Kasumi-1 (cell line): Measurements from ENCODE around the gene COX7A2.

Experiments
- DNase-seq, 2 experiments: peaks; one replicate each; lab custom pipeline; 2025; lab: John Stamatoyannopoulos, UW

Gene COX7A2

DNA sequence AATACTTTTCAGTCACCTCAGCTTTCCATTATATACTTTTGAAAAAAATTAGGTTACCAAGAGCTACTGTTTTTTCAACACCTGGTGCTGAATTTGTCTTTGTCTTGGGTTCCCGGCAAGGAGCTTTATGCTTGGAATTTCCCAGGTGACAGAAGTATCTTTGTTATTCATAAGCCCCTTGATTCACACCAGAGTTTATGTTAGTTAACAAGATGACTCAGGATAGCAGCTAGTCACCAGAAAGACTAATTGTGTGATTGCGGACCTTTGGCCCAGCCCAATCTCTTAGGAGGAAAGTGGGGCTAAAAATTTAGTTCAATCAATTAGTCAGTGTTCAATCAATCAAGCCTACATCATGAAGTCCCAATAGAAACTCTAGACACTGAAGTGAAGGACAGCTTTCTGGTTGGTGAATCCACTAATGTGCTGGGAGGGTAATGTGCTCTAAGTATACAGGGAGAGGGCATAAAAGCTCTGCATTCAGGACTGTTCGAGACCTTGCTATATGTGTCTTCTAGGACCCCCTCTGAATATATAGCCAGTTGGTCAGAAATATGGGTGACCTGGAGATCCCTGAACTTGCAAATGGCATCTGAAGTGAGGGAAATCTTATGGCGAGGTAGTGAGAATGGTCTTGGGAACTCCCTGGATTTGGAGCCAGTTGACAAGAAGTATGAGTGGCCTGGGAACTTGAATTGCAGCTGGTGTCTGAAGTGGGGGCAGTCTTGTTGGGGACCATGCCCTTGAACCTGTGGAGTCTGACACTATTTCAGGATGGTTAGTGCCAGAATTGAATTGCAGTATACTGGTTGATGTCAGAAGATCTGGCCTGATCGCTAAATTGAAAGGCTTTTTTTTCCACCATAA lies 24.8 kb upstream of the COX7A2 start:
- DNase-seq = no peak

DNA sequence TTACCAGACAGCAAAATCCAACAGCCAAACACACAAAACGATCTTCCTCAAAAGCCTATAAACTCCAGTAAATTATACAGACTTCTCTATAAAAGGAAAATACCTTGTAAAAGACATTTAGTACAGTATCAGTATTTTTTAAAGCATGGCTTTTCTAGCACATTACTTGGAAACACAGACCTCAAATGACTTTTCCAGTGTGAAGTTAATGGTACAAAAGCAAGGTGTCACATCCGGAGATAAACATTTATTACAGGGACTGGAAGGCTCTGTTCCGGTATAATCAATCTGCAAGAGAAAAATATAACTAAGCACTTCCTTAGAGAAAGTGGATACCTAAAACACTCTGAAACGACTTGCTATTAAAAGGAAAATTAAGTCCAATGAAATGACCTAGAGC lies 23.9 kb upstream of the COX7A2 start:
- DNase-seq = no peak

- DNase-seq = peak; percentile 59 to 83
Observed at GRCh38 chr6:75266716-75267291, 23.2 kb upstream of the COX7A2 start.

GRCh38 chr6:75263401-75263750 lies 19.8 kb upstream of the COX7A2 start:
- DNase-seq = no peak

- DNase-seq = no peak
Observed at GRCh38 chr6:75262716-75263400, 19.3 kb upstream of the COX7A2 start.

GRCh38 chr6:75261299-75261698 lies 17.7 kb upstream of the COX7A2 start:
- no peak for DNase-seq

- DNase-seq = no peak
Observed at GRCh38 chr6:75257343-75258087, 13.9 kb upstream of the COX7A2 start.

- no peak for DNase-seq
Observed at GRCh38 chr6:75250552-75250951, 7.0 kb upstream of the COX7A2 start.

DNA sequence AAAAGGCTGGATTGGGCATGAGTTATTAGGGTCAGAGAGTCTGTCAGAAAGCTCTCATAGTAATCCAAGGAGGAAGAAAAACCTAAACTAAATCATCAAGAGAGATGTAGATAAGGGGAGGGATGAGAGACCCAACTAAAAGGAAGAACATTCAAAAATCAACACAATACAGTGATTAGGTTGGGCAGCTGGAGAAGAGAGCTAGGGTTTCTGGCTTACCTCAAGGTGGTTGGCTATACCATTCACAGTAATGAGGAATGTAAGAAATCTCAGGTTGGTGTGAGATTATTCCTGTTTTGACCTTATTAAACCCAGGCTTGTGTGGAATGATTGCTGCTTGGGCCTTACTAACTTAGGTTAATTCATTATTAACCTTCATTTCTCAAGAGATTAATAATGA lies 6.2 kb upstream of the COX7A2 start:
- no peak for DNase-seq

GRCh38 chr6:75246386-75246785 lies 2.8 kb upstream of the COX7A2 start:
- no peak for DNase-seq

GRCh38 chr6:75244063-75244584 lies 523 bp upstream of the COX7A2 start:
- peak in 1 of 2 experiments; percentile 38 for DNase-seq

- no peak for DNase-seq
Observed at GRCh38 chr6:75236630-75237029, 7.0 kb downstream of the COX7A2 start.

- no peak for DNase-seq
Observed at GRCh38 chr6:75235271-75235670, 8.3 kb downstream of the COX7A2 start.

- DNase-seq = no peak
Observed at GRCh38 chr6:75234126-75234865, 9.3 kb downstream of the COX7A2 start.

- DNase-seq = no peak
Observed at GRCh38 chr6:75233092-75233615, 10.4 kb downstream of the COX7A2 start.

- DNase-seq = peak; percentile 62 to 71
Observed at GRCh38 chr6:75230484-75231325, 12.9 kb downstream of the COX7A2 start.

DNA sequence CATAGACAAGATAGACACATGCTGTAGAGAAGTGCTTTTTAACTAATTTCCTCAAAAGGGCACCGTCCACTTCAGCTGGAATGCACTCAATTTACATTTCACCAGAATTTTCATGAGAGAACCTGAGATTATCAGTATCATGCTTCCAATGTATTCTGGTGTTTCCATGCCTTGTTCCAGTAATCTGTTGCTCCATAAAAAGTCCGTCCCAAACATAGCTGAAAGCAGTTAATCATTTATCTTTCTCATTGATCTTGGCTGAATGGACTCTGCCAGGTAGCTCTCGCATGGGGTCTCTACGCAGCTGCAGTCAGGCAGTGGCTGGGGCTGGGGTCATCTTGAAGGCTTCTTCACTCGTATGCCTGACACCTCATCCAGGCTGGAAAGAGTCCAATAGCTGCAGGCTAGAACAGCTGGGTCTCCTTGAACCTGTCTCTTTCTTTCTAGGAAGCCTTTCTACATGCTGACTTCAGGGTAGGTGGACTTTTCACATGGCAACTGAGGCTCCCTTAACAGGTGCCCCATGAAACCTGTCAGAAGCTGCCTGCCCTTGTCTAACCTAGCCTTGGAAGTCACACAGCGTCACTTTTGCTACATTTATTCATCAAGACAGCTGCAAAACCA lies 19.2 kb downstream of the COX7A2 start:
- DNase-seq = no peak

DNA sequence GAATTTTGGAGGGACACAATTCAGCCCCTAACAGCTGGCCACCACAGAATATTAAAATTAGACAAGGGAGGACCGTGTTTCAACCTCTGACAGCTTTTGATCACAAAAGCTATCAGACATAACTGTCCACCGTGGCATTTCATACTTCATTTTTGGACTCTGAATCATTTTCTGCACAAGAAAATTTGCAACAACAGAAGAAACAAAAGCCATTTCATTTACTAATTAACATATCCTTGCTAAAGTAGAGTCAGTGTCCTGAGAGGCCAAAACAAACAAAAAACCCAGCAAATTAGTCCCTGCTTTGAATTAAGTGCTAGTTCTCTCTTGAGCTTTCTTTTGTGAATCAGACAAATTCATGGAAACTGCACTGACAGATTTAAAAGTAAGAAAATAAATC lies 20.2 kb downstream of the COX7A2 start:
- DNase-seq = no peak

- no peak for DNase-seq
Observed at GRCh38 chr6:75222261-75222660, 21.3 kb downstream of the COX7A2 start.

GRCh38 chr6:75221116-75221515 lies 22.5 kb downstream of the COX7A2 start:
- DNase-seq = no peak
